GM18499 (cell line): ENCODE measurements around the gene KIF21A.
A peak's percentile ranks its signal among the peaks of the same experiment; 100 is the strongest.
"Not testable (repeated sequence)": the region's sequence is repeated elsewhere in the genome, so short reads cannot be mapped to it uniquely, and the experiment has no call there.

ENCODE experiments used
- ATAC-seq: cut with Tn5 transposase; IDR thresholded peaks from one replicate; pipeline ENCODE4 v1.9.1; 2021; ENCODE audit warnings: moderate number of reproducible peaks; ENCODE audit not compliant: insufficient read depth, unreplicated experiment

Gene KIF21A

DNA sequence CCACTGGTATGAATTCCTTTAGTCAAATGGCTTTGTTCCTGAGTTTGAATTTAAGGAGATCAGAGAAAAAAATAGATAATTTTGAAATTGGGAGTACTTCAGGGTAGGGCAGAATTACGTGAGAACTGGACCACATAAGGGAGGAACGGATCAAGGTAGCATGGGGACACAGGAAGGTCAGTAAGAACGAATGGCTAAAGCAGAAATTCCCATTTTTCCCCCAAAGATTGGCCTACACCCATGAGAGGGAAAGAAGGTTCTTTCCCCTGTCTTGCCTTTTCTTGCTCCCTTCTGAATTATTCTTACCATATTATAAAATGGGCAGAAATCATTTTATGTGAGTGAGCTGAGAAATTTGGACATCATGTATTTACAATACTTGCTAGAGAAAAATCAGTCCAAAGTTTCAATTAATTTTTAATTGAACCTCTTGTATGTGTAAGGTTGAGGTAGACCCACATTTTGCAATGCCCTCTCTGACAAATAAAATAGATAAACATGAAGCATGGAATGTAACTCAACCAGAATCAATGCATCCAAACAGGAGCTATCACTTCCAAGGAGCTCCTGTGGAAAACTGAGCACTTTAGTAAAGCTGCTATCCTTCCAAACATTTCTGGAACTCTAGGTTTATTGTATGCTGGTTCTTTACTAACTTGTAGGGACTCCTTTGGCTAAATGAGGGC lies 93.8 kb downstream of the KIF21A start:
- no peak for ATAC-seq

DNA sequence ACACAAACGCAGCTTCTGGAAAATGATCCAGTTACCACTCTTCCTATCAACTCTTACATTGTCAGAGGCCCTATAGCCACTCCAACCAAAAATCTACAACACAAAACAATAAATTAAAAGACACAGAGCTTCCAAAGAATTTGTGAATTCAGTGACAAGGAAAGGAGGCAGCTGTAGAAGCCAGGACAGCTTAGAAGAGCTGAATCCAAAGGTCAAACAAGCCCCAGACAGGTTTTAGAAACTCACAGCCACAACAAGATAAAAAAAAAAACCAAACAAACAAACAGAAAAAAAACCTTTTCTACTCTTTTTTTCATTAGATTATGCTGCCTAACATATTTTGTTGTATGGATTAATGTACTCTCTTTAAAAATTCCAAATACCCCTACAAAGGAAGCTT lies 94.4 kb downstream of the KIF21A start:
- ATAC-seq: no peak

DNA sequence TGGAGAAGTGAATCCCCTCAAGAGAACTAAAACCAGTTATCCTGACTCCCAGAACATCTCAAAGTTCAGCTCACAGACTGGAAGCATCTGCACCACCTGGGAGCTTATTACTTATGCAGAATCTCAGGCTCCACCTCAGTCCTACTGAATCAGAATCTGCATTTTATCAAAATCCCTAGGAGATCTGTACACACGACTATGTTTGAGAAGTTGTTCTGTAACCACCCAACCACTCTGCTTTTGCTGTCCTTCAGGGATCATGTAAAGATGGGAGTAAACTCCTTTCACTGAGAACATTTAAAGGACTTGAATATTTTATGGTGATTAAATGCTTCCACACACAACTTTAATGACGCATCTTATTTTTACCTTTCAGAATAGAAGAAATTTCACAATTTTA lies 98.0 kb downstream of the KIF21A start:
- no peak for ATAC-seq

DNA sequence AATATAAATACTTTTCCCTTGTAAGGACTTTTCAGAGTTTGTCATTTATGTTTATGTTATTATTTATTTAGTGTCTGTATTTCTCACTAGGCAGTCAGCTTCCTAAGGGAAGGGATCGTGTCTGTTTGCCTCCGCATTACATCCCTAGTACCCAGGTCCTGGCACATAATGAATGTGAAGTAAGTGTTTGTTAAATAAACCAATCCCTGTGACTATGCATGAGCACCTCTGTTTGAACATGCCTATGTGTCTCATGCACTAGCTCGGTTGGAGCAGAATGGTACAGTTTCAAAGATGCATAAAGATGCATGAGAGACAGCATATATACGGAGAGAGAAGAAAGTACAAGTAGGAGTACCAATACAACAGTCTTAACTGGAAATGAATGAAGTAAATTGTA lies 99.3 kb downstream of the KIF21A start:
- ATAC-seq: no peak

DNA sequence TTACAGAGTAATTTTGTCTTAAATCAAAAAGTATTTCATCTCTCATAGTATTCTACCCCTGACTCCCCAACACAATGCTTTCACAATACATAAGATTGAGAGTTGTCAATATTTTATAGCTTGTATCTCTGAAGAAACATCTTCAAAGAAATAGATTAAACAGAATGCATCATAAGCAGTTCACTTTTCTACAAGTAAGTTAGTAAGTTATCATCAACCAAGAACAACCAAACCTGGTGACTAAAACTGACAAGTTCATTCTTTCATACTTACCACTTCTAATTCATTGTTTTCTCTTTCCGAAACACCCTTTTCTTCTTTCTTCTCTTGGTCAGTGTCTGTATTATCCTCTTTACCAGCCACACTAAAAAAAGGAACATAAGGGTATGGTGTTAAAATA lies 101.2 kb downstream of the KIF21A start:
- no peak for ATAC-seq

DNA sequence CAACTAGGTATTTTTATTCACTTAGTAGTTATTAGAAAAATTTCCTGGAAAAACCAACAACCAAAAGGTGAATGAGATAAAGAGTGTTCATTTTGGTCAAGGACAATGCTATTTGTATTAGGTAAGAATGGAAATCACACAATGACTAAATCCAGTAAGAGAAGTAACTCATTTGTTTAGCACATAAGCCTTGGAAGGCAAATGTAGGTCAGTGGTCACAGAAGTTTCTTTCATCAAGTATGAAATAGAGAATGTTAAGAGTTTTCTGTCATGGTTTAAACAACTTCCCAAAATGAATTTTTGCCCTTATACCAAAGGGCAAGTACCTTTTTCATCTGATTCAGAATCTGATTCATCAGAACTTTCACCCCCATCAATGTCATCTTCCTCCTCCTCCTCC lies 101.7 kb downstream of the KIF21A start:
- peak; percentile 74 for ATAC-seq

DNA sequence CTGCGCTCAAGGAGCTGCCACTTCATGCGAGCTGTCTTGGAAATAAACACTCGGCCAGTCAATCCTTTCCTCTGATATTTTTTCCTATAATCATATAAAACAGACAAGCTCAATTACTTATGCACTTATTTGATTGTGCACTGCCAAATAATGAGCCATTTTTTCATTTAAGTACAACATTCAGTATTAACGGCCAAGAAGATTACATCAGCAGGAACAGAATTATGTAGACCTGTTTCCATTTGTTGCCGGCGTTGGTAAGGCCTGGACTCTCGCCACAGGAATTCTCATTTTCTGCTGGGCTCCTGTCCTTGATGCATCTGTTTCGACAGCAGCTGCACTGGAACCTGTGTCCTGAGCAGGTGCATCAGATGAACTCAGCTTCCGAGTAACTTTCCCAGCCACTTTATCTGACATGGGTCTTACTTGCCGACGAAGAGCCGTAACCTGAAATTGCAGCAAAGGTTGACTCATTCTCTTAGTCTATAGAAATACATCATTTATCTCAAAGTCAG lies 110.2 kb downstream of the KIF21A start:
- no peak for ATAC-seq

DNA sequence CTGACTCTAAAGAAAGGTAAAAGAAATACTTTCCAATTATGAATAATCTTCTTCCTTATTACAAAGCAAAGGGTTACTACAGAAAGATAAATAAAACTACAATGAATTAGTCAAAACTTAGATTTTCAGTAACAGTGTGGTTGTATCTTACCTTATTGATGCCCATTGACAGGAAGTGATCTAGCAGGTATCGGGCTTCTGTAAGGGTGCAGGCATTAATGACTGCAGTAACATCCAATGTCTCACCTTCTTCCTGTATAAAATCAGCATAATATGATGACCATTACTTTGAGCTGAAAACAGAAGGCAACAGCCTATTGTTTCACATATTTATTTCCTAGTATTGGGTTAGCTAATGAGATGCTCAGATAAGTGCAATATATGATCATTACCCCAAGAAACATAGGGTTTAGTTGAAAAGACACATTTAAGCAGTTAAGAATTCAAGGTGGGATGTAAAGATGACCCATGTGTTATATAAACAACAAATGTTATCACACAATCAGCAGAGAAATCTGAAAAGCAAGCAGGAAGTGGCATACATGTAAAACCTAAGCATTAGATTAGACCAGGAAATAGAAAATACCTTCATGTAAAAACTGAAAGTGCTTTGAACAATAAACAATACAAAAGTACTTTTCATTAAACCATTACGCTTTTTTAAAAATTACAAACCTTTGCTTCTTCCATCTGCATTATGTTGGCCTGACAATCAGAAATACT lies 111.2 kb downstream of the KIF21A start:
- no peak for ATAC-seq

DNA sequence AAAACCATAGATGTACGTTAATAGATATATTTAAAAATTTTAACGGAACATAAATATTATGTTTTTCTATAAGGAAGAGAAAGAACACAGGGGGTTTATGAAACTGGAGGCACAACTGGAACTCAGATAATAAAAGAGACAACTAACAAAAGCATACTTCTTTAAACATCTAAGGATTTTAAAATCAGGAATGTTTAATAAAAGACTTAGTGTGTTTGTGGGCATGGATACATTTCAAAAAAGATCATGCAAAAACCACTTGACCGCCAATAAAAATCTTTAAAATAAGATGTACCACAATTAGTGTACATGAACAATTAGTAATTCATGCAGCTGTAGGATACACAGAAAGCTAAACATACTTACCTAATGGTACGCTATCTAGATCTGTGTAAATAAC lies 113.0 kb downstream of the KIF21A start:
- ATAC-seq: no peak

DNA sequence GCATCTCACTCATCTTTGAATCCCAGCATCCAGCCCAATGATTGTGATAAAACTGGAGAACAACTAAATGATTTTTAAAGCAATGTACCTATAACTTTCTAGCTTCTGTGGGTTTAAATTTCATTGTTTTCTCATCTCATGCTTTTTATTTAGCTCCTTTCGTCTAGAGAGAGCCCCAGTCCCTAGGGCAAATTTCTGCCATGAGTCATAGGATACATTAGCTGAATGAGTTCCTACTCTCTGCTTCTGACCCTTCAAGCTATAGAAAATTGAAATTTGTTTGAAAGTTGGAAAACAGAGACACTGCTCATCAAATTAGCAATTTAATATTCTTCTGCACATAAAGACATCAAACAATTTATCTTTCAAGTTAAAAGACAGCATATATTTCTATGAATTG lies 113.9 kb downstream of the KIF21A start:
- no peak for ATAC-seq

DNA sequence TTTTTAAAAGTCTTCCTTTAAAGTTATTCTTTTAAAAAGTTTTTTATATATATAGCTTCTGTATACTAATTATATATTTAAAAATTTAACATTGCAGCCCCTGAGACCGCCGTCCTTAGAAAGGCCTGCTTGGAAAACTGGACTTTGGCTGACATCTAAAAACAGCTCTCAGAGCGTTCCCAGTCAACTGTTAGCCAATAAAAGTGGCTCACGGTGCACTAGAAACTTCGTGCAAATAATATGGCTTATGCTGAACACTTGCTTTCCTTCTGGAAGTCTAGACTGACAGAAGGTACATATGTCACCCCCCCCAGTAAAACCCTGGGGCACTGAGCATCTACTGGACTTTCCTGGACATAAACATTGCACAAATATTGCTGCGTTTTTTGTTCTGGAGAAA lies 115.0 kb downstream of the KIF21A start:
- ATAC-seq: no peak

DNA sequence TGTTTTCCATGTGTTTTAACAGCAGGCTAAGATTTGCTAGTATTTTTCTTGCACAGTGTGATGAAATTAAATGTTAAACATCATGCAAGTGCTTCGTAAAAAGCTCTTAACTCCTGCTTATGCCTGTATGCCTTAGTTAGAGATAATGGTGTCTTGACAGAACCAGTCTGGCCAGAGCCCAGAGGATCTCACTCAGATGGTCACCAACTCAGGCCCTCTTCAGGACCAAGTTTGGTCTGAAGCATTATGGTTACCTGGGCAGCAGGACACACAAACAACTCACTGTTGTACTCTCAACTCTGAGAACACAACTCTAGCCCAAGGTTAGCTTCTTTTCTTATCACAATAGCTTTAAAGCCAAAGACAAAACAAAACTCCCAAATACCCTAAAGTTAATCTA lies 115.4 kb downstream of the KIF21A start:
- ATAC-seq: no peak

DNA sequence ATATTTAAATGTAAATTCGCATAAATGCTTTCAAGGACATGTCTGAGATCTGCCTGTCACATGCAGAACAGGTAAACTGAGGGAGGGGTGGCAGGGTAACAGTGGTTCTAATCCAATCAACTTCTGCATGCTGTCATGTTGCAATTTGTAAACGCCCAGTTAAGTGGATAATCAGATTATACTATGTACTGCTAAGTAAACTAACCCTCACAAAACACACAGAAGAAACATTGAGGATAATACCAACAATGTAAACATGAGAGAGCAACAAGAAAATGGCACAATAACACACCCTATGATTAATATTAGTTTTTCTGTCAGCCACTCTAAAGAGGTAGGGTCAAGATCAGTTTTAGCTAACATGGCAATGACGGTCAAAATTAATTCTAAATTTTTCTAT lies 123.7 kb downstream of the KIF21A start:
- ATAC-seq: no peak

DNA sequence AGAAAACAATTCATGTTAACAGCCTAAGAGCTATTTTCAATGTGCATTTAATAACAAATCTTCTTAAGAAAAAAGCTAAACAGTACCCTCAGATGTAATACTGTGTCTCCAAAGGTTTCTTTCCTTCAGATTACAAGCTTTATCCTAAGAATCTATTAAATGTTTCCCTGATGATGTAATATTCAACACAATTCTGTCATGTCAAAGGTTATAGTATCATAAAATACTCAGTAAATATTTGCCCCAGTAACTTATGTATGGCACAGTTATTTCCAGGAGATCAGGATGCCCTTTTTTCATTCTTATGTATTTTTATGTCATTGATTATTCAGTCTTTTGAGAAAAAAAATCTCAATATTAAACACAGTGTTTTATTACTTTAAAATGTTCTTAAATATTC lies 128.4 kb downstream of the KIF21A start:
- no peak for ATAC-seq

DNA sequence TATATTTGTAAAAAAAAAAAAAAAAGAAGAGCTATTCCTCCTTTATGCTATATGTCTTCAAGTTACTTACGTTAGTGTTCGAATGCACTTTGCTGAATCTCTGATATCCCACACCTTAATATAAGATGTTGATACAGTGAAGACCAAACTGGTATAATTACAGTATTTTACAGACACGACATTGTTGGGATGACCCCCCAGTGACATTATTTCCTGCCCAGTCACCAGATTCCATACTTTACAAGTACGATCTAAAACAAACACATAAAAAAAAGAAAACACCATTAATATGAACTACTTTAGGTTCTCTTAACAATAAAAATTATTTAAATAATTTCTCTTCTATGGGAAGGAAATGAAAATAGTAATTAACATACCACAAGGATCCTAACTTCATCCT lies 133.4 kb downstream of the KIF21A start:
- no peak for ATAC-seq

DNA sequence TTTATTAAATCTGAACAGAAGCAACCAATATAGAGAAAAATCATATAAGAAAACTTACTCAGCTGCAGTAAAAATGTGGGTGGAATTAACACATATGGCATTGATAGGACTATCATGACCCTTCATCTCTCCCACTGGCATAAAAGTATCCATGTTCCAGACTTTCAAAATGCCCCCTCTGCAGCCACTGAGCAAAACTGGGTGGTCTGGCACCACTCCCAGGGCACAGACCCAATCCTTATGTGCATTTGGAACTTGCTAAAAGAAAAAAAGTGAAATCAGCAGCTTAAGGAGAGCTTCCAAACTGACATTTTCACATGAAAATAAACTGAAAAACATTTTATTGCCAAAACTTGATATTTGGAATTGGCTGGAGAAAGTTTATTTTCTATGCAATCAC lies 141.5 kb downstream of the KIF21A start:
- no peak for ATAC-seq

DNA sequence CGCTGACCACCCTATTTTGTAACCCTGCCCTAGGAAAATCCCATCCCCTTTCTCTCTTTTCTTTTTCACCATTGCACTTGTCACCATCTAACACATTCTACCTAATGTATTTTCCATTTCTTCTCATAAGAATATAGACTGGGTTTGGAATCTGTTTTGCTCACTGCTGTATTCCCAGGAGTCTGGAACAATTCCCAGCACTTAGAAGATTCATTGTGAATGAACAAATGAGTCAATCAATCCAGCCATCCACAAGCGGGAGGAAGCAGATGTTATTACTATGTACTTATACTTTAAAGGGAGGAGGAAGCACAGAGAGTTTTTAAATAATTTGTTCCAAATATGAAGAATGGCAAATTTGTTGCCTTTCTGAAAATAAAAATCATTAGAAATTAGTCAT lies 142.1 kb downstream of the KIF21A start:
- no peak for ATAC-seq

DNA sequence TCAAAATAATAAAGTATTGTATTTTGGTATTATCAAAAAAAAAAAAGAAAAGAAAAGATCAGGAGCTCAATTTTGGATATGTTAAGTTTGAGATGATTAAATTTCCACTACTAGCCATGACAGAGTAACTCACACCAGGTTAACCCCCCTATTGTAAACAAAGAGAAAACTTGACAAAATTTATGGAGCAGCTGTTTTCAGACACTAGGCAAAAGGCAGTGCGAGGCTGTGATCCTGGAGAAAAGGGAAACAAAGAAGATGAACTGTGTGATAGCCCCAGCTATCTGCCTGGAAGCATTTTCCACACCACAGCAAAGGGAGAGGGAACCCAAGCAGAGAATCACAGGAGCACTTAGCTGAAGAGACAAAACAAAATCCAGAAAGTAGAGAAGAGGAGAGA lies 145.0 kb downstream of the KIF21A start:
- no peak for ATAC-seq

DNA sequence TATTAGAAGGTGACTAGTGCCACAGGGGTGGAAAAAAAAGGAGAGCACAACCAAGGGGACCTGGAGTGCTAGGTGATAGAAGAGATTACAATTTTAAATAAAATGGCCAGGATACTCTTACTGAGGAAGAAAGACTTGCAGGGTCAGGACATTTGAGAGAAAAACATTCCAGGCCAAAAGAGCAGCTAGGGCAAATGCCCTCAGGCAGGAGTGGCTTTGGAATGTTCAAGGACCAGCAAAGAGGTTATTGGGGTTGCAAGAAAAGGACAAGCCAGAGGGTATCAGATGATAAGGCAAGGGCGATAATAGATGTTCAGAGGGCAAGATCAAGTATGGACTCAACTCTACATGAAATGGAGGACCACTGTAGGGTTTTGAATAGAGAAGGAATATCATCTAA lies 146.4 kb downstream of the KIF21A start:
- ATAC-seq: no peak

DNA sequence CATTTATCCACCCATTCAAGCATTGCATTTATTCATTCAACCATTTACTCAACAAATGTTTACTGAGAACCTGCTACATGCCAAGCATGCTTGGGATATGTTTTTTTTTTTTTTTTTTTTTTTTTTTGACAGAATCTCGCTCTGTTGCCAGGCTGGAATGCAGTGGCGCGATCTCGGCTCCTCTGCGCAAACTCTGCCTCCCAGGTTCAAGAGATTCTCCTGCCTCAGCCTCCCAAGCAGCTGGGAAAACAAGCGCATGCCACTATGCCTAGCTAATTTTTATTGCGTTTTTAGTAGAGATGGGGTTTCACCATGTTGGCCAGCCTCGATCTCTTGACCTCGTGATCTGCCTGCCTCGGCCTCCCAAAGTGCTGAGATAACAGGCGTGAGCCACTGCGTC lies 147.3 kb downstream of the KIF21A start:
- not testable (repeated sequence) for ATAC-seq

DNA sequence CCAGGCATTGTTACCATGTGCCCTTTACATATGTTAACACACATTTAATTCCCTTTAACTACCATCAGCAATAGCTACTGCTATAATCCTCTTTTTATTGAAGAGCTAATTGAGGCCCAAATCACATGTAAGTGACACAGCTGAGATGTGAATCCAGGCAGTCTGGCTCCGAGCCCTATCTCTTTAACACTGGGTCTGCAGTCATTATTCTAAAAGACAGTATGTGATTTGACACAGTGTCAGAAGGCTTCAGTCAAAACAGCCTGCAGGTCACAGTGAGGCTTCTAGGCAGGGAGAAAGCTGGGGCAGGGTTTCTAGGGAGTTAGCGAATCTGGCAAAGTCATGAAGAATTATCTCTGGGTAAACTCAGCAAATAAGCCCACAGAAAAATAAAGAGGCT lies 148.2 kb downstream of the KIF21A start:
- no peak for ATAC-seq

DNA sequence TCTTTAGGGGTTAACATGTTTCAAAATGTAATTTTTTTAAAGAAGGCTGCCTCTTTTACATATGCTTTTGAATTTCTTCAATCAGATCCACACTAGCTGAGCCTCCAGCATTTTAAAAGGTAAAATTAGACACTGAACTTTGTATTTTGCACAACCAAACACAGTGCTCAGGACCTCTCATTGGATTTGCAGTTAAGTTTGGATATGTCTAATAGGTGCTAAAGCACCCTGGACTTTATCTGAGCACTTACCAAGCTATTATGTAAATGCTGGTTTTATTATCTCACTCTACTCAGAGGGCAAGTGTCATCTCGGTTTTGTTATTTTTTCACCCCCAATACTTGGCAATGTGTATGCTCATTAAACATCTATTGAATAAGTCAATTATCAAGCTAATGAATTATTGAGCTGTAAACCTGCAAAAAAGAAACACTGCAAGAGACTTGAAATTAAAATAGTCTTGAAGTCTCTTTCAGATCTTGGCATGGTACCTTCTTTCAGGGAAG lies 150.7 kb downstream of the KIF21A start:
- no peak for ATAC-seq
